HG02852 (cell line): ENCODE results near the gene KLHDC3.
"Not testable (repeated sequence)": the region's sequence is repeated elsewhere in the genome, so short reads cannot be mapped to it uniquely, and the experiment has no call there.

Experiments used
- ATAC-seq: cut with Tn5 transposase; IDR thresholded peaks from one replicate; pipeline ENCODE4 v1.9.1; 2021; ENCODE audit warnings: mild to moderate bottlenecking, moderate library complexity; ENCODE audit not compliant: unreplicated experiment

Gene KLHDC3

DNA sequence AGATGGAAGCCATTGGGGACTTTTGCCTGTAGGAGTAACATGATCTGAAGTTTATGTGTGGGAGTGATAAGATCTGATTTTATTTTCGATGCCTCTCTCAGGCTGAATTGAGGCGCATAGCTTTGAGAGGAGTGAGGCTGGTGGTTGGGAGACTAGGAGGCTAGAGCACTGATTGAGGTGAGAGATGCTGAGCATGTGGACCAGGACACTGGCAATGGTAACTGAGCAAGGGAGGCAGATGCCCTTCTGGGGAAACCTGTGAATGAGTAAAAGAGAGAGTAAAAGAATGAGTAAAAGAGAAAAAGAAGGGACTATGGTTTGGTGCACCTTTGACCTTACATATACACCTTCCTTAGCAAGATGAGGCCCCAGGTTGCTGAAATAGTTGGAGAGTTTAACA is 10.4 kb downstream of the KLHDC3 start:
- ATAC-seq = no peak

DNA sequence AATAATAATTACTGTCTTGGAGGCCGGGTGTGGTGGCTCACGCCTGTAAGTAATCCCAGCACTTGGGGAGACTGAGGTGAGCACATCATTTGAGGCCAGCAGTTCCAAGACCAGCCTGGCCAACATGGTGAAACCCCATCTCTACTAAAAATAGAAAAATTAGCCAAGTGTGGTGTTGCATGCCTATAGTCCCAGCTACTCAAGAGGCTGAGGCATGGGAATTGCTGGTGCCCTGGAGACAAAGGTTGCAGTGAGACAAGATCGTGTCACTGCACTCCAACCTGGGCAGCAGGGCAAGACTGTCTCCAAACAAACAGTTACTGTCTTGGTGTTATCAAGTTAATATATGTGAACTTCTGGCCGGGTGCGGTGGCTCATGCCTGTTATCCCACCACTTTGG is 12.3 kb downstream of the KLHDC3 start:
- ATAC-seq = no peak

DNA sequence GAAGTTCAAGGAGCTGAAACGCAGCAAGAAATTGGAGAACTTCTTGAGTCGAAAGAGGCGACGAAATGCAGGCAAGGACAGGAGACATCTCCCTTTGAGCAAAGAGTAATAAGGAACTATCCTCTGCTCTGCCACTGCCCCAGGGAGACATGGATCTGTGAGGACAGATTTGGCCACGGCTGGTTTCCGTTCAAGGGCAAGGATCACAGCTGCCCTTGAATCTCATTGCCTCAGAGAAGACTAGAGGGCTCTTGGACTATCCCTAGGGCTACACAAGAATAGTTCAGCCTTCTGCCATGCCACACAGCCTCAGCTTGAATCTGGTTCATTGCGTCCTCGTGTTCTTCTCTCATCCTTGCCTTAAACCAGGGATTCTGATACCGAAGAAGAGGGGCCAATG is 15.1 kb downstream of the KLHDC3 start:
- ATAC-seq = no peak

DNA sequence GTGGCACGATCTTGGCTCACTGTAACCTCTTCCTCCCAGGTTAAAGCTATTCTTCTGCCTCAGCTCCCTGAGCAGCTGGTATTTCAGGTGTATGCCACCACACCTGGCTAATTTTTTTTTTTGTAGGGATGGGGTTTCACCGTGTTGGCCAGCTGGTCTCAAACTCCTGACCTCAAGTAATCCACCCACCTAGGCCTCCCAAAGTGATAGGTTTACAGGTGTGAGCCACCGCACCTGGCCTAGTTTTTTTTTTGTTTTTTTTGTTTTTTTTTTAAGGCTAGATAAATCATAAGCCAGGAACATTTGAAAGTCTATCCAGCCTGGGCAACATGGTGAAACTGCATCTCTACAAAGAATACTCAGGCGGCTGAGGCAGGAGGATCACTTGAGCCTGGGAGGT is 18.3 kb downstream of the KLHDC3 start:
- no peak for ATAC-seq

DNA sequence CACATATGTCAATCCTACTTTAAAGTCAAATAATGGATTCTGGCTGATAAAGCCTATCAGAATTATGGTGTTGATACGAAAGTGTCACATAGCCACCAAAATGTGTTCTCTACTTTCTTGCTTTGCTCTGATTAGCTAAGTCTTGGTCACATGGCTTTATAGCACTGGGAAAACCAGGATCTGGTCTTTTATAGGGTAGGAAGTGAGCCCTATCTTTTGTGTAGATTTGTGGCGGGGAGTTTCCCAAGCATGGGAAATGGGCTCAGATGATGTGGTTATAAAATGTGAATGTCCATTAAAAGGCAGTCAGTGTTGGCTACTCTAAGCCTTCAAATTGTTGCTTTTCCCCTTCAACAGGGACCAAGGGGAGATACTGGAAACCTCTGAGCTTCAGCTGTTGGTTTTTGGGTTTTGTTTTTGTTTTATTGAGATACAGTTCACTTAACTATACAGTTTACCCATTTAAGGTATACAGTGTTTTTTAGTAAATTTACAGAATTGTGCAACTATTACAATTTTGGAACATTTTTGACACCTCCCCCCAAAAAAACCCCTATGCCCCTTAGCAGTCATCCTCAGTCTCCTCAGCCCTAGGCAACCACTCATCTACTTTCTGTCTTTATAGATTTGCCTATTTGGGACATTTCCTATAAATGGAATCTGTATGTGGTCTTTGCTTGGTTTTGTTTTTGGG is 19.6 kb downstream of the KLHDC3 start:
- ATAC-seq = no peak

DNA sequence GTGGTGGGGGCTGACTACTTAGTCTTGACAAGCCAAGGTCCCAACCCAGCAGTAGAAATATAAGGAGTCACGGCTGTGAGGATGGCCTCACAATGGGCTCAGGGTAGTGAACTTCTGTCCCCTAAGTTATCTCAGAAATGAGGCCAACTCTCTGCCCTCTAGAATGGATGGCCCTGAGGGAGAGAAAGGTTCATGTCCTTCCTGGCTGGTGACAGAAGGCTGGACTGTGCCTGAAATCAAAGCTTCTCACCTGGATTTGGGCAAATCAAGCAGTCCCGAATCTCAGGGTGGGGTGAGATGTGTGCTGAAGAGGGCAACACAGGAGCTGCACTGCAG is 20.1 kb downstream of the KLHDC3 start:
- ATAC-seq = no peak

DNA sequence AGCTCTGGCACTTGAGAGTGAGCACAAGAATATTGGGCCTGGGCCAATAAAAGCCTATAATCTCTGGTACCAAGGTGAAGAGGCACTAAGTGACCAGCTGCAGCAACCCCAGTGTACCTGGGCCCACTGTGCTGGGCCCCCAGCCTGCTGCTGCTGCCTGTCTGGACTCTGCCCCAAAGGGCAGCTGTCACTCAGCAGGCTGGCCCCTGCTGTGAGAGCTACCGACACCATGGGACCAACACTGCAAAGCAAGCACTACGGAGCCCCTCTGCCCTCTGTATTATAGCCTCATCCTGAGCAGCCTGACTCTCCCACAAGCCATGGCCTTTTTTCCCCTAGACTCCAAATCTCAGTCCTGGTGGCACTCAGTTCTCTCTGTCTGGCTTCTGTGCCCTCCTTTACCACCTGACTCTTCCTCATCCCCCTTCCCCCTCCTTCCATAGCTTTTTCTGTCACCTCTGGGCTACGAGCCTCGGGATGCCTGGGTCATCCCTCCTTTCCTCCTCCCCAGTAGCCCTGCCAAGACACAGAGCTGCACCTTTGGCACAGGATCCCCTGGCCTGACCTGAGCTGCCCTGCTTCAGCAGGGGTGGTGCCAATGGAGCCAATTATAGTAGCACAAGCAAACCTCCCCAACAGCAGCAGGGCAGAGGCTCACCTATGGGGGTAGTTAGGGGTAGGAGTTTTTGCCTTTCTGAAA is 21.6 kb downstream of the KLHDC3 start:
- ATAC-seq = no peak

DNA sequence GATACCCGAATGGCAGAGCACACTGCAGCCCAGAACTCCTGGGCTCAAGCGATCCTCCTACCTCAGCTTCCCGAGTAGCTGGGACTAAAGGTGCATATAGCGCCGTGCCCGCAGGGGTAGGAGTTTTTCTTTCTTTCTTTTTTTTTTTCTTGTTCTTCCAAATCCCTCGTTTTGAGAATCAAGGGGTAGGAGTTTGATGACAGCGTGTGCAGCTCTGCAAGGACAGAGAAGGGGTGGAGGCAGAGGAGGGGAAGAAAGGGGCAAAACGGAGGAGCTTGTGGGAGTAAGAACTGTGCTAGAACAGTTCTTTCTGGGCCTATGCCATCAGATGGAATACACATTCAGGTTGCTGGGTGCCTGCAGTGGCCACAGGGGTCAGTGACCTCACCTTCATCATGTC is 22.7 kb downstream of the KLHDC3 start:
- no peak for ATAC-seq

DNA sequence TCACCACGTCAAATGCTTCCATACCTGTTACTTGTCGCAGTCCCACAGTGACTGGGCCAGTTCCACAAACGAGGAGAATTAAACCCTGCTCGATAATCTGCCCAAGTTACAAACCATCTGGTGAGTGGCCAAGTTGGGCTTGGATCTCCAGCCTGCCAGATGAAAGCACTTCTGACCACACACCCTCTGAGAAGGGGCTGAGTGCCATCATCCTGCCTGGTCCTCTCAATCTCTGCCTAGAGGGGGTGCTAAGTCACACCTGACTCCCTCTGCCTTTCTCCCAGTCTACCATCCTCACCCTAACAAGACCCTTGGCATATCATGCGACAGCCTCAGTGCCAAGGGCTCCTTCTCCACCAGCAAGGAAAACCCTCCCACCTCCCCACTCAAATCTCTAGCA is 23.1 kb downstream of the KLHDC3 start:
- ATAC-seq = no peak

DNA sequence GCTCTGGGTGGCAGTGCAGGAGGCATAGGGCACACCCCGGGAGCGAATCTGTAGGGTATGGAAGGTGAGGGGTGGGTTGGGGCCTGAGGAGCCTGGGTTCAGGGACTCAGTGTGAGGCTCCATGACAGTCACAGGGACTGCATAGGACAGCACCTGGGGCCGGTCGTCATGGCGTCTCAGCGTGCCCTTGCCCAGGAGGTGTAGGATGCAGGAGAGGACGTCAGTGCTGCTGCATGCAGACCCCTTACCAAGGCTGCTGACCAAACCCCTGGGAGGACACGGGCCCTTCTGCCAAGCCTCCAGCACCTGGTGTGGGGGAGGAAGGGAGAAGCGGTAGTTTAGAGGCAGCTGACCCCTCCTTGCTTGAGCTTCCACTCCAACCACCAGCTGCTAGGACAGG is 23.7 kb downstream of the KLHDC3 start:
- no peak for ATAC-seq

DNA sequence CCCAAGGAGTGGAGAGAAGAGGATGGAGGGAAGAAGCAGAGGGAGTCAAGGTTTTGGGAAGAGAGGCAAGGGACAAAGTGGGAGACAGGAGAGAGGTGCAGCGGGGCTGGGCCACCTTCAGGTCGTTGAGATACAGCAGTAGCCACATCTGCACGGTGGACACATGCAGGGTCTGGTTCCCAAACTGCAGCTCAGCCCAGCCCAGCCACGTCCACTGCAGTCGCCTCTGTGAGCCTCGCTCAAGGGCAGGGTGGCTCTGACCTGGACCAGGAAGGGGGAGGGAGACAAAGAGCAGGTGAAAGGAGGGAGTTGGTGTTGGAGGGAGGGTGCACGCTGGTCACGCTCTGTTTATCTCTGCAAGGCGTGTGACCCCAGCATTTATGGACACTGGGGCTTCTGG is 24.7 kb downstream of the KLHDC3 start:
- no peak for ATAC-seq

DNA sequence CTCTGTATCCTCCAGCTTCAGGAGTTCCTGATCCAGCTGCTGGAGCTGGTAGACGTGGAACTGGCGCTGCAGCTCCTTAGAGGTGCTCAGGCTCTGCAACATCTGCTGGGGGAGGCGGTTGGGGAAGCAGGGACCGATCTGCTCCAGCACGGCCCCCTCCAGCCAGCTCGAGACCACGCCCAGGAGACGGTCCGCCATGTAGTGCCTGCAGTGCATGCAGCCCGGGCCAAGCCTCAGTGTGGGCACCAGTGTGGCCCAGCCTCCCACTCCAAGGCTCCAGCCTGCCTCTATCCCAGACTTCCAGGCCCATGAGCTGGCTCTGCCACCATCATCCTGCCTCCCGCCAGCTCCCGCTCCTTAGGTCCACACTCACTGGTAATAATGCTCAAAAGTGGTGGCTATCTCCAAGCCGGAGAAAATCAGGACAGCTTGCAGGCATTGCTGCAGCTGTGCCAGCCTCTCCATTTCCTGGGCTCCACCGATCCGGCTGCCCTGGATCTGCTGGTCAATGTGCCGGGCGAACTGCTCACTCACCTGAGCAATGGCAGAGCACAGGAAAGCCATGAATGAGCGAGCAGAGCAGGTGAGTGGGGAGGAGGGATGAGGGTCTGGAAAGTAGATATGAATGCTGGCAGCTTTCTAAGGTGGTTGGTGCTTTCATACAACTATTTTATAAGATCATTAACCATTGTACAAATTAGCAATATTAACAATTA is 26.7 kb downstream of the KLHDC3 start:
- ATAC-seq = no peak

DNA sequence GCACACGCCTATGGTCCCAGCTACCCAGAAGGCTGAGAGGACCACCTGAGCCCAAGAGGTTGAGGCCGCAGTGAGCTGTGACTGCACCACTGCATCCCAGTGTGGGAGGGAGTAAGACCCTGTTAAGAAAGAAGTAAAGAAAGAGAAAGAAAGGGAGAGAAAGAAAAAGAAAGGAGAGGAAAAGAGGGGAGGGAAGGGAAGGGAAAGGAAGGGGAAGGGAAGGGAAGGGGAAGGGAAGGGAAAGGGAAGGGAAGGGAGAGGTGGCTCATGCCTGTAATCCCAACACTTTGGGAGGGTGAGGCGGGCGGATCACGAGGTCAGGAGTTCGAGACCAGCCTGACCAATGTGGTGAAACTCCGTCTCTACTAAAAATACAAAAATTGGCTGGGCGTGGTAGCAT is 27.4 kb downstream of the KLHDC3 start:
- not testable (repeated sequence) for ATAC-seq

DNA sequence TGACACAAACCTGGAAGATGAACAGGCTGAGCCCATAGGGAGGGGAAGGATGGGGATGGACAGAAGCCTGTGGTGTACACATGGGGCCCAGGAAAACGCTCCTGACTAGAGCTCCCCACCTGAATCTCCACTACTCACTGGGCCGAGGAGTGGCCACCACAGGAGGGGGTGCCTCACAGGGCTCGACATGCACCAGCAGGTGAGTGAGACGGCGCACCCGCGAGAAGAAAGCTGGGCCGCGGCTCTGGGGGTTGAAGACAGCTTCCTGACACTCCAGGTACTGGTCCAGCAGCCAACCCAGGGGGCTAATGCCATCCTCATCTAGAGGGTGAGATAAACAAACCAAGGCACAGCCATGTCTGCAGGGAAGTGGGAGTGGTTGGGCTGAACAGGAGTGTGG is 29.3 kb downstream of the KLHDC3 start:
- no peak for ATAC-seq

DNA sequence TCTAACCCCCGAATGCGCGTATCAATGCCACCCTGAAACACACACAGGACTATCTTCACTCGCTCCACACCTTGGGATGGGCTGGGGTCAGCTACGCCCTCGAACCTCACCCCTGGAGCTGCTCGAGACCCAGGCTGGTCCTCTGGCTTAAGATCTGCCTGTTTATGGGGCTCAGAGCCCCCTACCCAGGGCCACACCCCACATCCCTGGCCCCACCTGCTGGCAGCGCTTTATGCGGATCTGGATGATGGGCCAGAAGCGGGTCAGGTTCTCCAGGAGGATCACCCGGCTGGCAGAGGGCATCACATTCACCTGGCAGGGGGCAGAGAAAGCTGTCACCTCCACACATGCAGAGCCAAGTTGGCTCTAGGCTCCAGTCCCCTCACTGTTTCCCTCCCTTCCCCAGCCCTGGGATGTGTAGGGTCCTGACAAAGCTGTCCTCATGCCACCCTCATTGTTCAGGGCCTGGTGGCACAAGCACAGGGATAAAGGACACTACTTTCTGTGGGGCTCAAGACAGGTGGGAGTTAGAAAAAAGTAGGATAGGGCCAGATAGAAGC is 31.4 kb downstream of the KLHDC3 start:
- ATAC-seq = no peak

DNA sequence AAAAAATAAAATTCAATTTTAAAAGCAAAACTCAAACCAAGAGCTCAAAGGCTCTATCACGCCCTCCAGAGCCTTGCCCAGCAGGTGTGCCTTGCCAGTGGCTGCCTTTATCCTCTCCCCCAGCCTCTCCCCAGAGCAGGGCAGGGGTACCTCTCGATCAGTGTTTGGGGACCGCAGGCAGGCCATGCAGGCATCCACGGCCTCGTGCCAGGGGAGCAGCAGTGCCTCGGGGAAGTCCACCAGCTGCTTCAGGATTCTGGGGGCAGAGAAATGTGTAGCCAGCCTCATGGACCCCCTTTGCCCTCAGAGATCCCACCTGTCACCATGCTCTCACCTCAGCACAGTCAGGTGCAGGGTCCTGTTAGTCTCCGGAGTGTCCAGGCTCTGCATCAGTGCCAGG is 33.9 kb downstream of the KLHDC3 start:
- no peak for ATAC-seq

DNA sequence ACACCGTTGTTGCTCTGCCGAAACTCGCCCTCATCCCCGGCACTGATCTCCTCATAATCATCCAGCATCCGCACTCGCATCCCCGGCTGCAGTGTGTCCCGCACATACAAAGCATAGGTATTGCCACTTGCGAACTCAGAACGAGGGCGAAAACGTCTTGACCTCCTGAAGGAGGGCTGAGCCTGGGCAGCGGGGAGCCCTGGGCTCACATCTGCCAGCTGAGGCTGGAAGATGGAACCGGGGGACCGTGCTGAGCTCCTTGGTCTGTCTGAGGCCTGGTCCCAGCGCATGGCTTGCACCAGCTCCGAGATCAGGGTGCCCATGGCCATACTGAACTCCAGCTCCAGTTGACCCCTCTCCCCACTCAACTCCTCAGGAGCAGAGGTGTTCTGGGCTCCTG is 36.9 kb downstream of the KLHDC3 start:
- ATAC-seq = no peak

DNA sequence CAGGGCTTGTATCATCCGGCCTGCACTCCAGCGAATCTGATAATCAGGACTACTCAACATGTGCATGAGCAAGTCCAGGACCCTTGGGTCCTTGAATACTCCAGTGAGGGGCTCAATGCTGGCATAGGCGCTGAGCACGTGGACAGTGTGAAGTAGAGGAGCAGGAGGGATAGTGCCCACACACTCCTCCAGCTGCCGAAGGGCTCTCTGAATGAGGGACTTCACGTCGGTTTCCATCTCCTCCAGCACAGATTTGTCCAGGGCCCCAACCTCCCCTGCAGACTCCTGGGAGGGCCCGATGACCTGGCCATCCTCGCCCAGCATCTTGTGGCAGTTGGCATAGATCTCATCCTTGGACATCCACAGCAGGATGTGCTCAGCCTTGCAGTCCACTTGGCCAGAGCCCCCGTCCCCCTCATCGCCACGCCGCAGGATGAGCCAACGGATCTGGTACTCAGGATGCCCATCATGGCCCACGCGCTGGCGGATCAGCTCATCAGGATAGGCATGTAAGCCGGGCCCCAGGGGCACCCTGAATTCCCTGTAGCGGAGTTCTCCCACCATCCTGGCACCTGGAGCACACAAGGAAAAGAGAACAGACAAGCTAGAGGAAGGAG is 38.3 kb downstream of the KLHDC3 start:
- ATAC-seq = no peak

DNA sequence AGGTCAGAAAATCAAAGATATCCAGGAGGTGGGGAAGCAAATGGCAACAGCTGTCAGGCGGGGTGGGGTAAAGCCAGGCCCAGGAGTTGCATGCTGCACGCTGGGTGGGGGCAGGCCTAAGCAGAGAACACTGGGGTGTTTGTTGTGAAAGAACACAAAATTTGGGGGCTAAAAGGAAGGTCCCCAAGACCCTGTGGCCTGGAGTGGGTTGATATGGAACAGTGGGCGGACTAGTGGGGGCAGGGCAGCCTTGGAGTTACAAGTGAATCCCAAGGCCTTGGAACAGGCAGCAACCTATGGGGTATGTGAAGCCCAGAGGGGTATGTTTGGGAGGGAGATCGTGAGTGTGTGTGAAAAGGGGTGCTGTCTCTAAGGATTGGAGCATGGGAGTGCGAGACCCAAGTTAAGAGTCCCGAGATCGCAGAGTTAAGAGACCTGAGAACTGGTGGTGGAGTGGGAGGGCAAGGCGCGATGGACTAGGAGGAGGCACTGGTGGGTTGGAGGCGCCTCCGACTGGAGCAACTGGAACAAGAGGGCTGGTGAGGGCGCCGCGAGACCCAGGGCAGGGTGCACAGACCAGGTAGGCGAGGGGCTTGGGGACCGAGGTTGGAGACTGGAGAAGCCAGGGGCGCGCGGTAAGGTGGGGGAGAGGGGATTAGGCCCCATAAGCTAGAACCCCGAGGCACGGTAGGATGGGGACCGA is 38.9 kb downstream of the KLHDC3 start:
- peak; percentile 20 for ATAC-seq

DNA sequence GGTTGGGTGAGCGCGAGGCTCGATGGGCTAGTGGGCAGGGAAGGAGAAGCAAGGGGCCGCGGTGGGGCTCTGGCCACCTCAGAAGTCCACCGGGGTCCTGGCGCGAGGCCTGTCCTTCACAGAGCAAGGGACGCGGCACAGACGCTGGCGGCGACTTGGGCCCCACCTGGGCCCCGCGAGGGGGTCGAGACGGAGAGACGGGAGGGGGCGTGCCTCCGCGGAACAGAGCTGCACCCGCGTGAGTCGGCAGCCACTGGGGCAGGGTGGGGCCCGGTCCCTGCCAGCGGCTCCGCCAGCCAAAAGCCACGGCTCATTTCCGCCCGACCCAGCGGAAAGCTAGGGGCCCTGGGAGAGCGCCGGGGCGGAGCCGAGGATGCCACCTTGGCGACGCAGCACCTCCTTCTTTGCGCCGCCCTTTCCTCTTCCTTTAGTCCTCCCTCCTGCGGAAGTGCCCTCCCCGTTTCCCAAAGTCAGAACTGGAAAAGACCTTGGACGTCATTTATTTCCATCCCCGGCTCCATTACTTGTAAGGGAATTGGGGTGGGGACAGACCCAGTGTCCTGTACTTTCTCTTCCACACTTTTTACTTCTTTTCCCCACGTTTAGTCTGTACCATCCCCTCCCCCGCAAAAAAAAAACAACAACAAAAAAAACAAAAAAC is 39.6 kb downstream of the KLHDC3 start, which contains the start of gene CUL7:
Gene CUL7 (minus strand): TSS at position 307 of the 661 bp plus-strand sequence. CDS start 1,063 bp downstream, outside the sequence.
- ATAC-seq = peak; percentile 76
